A673 (cell line): ENCODE results near the gene MTMR3. TPM values are rescaled to one million over a fixed set of nuclear protein-coding genes. Genes with fewer than 3 reads are reported as not detected.
A peak's percentile ranks its signal among the peaks of the same experiment; 100 is the strongest.

Experiments used
- BruUV-seq: library from RNA; stranded (reverse); fragments of 400-500 nt; replicated peaks from 2 replicates; lab custom pipeline; 2021; lab: Mats Ljungman, UMichigan
- CTCF ChIA-PET: fragments of 300-600 bp; sonication (Branson Sonifier 250); formaldehyde crosslinking; loops from one replicate; lab custom pipeline; 2022; ENCODE audit warnings: antibody characterized with exemption; lab: Charles Lee
- POLR2A ChIA-PET: fragments of 300-600 bp; sonication (Branson Sonifier 250); formaldehyde crosslinking; loops from one replicate; lab custom pipeline; 2022; ENCODE audit warnings: antibody characterized with exemption; ENCODE audit not compliant: low non-redundant PET; lab: Charles Lee
- DNase-seq: peaks from one replicate; pipeline ENCODE4 v3.0.0-alpha.2; 2015; ENCODE audit warnings: low spot score
- H3K27ac ChIP-seq: fragments of 200-600 bp; sonication (generic); 2 replicates; pipeline ENCODE4 v1.5.1; 2016; ENCODE audit warnings: mixed run types, low read depth, mild to moderate bottlenecking, mixed read lengths, antibody characterized with exemption, low read length; ENCODE audit not compliant: poor library complexity, severe bottlenecking
- H3K27me3 ChIP-seq: fragments of 200-600 bp; sonication (generic); replicated peaks from 2 replicates; pipeline ENCODE4 v1.6.1; 2017; ENCODE audit warnings: mixed run types, low read depth, mild to moderate bottlenecking, mixed read lengths, antibody characterized with exemption, low read length; ENCODE audit not compliant: insufficient read depth, poor library complexity
- H3K36me3 ChIP-seq: fragments of 200-600 bp; sonication (generic); 2 replicates; pipeline ENCODE4 v1.6.1; 2016; ENCODE audit warnings: mixed run types, mild to moderate bottlenecking, mixed read lengths, antibody characterized with exemption, low read length; ENCODE audit not compliant: insufficient read depth, poor library complexity, severe bottlenecking
- H3K4me1 ChIP-seq: fragments of 200-600 bp; sonication (generic); 2 replicates; pipeline ENCODE4 v1.6.1; 2017; ENCODE audit warnings: mixed run types, mild to moderate bottlenecking, mixed read lengths, antibody characterized with exemption, low read length; ENCODE audit not compliant: insufficient read depth, poor library complexity, severe bottlenecking
- H3K4me3 ChIP-seq: fragments of 200-600 bp; sonication (generic); 2 replicates; pipeline ENCODE4 v1.5.1; 2016; ENCODE audit warnings: low read depth, mixed run types, mild to moderate bottlenecking, mixed read lengths, low read length; ENCODE audit not compliant: poor library complexity, severe bottlenecking
- H3K9me3 ChIP-seq: fragments of 200-600 bp; sonication (generic); 2 replicates; pipeline ENCODE4 v1.6.1; 2016; ENCODE audit warnings: mixed run types, low read depth, mild to moderate bottlenecking, mixed read lengths, antibody characterized with exemption, low read length; ENCODE audit not compliant: poor library complexity, severe bottlenecking
- EZH2 ChIP-seq: fragments of 200-600 bp; sonication (generic); IDR thresholded peaks from 2 replicates; pipeline ENCODE4 v1.6.1; 2017; ENCODE audit warnings: borderline replicate concordance, low read depth, mild to moderate bottlenecking, mixed read lengths, antibody characterized with exemption, low read length; ENCODE audit not compliant: poor library complexity, severe bottlenecking
- intact Hi-C: fragments of 100-400 bp; cut with micrococcal nuclease; formaldehyde crosslinking; loops from one replicate; pipeline ENCODE4 v1.10.0; 2022; ENCODE audit not compliant: unreplicated experiment
- total RNA-seq: library from RNA; stranded (reverse); gene quantifications from 2 replicates; pipeline ENCODE4 v1.2.3, GENCODE V29; 2021
- TF ChIP-seq, protein P1 (sequence below): fragments of 300-800, 200-600 bp; sonication (generic); conservative IDR thresholded peaks from 2 replicates; pipeline ENCODE4 v1.5.1; 2017; ENCODE audit warnings: low read depth, mild to moderate bottlenecking, antibody characterized with exemption, low read length, moderate library complexity, mixed read lengths

The MTMR3 gene
- total RNA-seq, 1 experiment from 2014 or later, result 25.0 TPM

DNA sequence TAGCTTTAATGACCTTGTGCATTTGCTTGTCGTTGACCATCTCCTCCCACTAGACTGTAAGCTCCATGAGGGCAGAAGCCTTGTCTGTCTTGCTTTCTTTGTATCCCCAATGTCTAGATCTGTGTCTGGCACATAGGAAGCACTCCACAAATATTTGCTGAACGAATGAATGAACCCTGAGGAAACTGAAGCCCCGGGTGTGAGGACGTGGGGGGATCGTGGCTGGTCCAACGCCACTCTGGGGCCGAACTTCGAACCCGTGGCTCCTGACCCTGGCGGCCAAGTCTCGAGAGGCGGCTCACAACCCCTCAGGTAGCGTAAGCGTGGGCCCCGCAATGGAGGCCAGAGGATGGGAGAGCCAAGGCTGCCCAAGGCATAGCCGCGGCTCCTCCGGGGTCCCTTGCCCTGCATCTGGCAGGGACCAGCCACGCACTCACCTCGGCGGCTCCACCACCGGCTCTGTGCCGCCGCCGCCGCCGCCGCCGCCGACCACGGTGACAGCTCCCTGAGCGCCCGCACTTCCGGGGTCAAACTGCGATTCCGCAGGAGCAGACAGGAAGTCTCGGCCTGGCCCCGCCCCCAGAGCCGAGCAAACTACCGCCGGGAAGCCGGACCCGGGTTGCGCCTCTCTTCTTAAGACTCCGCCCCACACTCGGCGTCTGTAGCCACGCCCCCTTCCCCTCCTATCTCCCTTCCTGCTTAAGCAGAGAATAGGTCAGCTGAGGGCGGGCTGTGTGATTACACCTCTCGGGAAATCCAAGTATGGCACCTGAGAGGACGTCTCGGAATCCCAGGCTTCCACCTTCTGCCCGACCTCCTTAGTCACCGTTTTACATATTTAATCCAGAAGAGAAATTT, 45.0 kb upstream of the MTMR3 start, which contains the start of gene ASCC2:
TSS of gene ASCC2 (minus strand) at position 534 of the 858 bp plus-strand sequence. CDS start 5,949 bp downstream, outside the sequence.
- Histone ChIP-seq H3K4me3 (peak within 1 kb of the TSS; percentile 77), H3K9me3 (no peaks in the 10 kb centered on the region), H3K4me1 (peaks cover 12% of the 10 kb centered on the region), H3K27ac (peak within 1 kb of the TSS; percentile 78), H3K27me3 (no peaks in the 10 kb centered on the region), H3K36me3 (no peaks in the 10 kb centered on the region)
- ChIA-PET CTCF (interaction anchor here (0.6 kb wide), 2 partner anchors 141 to 167 kb away, joined by 3 read pairs; no protein-coding TSS in a partner anchor), POLR2A (interaction anchor here (0.6 kb wide), 1 partner anchor 44 kb away, joined by 12 read pairs; no protein-coding TSS in a partner anchor)
- TF ChIP-seq EZH2, result no peak
- TF ChIP-seq, protein P1, sequence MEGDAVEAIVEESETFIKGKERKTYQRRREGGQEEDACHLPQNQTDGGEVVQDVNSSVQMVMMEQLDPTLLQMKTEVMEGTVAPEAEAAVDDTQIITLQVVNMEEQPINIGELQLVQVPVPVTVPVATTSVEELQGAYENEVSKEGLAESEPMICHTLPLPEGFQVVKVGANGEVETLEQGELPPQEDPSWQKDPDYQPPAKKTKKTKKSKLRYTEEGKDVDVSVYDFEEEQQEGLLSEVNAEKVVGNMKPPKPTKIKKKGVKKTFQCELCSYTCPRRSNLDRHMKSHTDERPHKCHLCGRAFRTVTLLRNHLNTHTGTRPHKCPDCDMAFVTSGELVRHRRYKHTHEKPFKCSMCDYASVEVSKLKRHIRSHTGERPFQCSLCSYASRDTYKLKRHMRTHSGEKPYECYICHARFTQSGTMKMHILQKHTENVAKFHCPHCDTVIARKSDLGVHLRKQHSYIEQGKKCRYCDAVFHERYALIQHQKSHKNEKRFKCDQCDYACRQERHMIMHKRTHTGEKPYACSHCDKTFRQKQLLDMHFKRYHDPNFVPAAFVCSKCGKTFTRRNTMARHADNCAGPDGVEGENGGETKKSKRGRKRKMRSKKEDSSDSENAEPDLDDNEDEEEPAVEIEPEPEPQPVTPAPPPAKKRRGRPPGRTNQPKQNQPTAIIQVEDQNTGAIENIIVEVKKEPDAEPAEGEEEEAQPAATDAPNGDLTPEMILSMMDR, result no peak
- peak; percentile 99 for DNase-seq
- BruUV-seq, result TSS peak; percentile 56
- intact Hi-C loops, result no loop called here

DNA sequence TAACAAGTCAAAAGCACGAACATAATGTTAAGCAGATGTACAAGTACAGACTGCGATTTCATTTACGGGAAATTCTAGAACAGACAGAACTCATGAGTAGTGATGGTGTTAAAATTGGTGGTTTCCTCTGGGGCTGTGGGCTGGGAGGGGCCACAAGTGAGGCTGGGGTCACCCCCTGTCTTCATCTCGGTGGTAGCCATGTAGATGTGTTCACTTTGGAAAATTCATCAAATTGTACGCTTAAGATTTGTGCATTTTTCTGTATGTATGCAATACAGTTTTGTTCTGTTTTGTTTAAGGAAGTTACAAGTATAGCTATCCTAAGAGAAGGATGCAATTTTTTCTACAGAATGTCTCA, 44.4 kb upstream of the MTMR3 start:
- BruUV-seq, result no TSS peak
- TF ChIP-seq, protein P1, result no peak
- TF ChIP-seq EZH2, result no peak
- Histone ChIP-seq H3K9me3 (no peaks in the 10 kb centered on the region), H3K4me1 (peaks cover 12% of the 10 kb centered on the region), H3K27ac (peak overlapping the region; percentile 78), H3K4me3 (peak overlapping the region; percentile 77), H3K36me3 (no peaks in the 10 kb centered on the region), H3K27me3 (no peaks in the 10 kb centered on the region)
- ChIA-PET POLR2A (no interaction called here), CTCF (interaction anchor here (0.6 kb wide), 1 partner anchor 142 kb away, joined by 3 read pairs; no protein-coding TSS in a partner anchor)
- intact Hi-C loops, result no loop called here
- DNase-seq, result no peak

DNA sequence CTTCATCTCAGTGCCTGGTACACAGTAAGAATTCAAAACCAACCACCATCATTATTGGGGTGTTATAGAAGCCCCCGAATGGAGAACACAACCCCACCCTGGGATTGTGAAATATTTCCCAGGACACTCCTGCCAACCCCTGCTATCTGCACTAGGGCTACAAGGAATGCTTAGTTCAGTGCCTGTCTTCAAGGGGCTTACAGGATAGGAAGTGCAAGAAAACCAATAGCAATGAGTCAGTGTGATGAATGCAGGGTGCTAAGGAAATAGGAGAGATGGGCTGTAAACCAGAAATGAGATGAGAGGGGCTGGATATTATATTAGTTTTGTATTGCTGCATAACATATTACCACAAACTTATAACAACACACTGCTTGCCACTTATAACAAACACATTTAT, 43.9 kb upstream of the MTMR3 start:
- ChIA-PET CTCF (no interaction called here), POLR2A (no interaction called here)
- H3K9me3 ChIP-seq, result no peaks in the 10 kb centered on the region
- H3K27me3 ChIP-seq, result no peaks in the 10 kb centered on the region
- peaks cover 12% of the 10 kb centered on the region for H3K4me1 ChIP-seq
- intact Hi-C loops, result no loop called here
- no peak for TF ChIP-seq EZH2
- TF ChIP-seq, protein P1, result no peak
- H3K36me3 ChIP-seq, result no peaks in the 10 kb centered on the region
- peak overlapping the region; percentile 77 for H3K4me3 ChIP-seq
- H3K27ac ChIP-seq, result peak overlapping the region; percentile 78
- no TSS peak for BruUV-seq
- DNase-seq, result no peak
